GM18517 (cell line): ENCODE results near the gene SHANK1.

Experiments
- ATAC-seq: cut with Tn5 transposase; IDR thresholded peaks from one replicate; pipeline ENCODE4 v1.9.1; 2021; ENCODE audit warnings: mild to moderate bottlenecking, moderate library complexity; ENCODE audit not compliant: unreplicated experiment

The SHANK1 gene

GRCh38 chr19:50693064-50693975 is 26.3 kb downstream of the SHANK1 start:
- ATAC-seq = no peak

- no peak for ATAC-seq
Measured at GRCh38 chr19:50690439-50690838, 29.2 kb downstream of the SHANK1 start.

GRCh38 chr19:50688766-50689165 is 30.8 kb downstream of the SHANK1 start:
- ATAC-seq = no peak

GRCh38 chr19:50686310-50687032 is 33.1 kb downstream of the SHANK1 start:
- ATAC-seq = no peak

GRCh38 chr19:50679177-50680125 is 40.2 kb downstream of the SHANK1 start:
- ATAC-seq = peak; percentile 81

GRCh38 chr19:50678323-50678722 is 41.3 kb downstream of the SHANK1 start:
- ATAC-seq = no peak

- ATAC-seq = no peak
Measured at GRCh38 chr19:50677636-50678035, 42.0 kb downstream of the SHANK1 start.

- no peak for ATAC-seq
Measured at GRCh38 chr19:50676625-50677197, 42.9 kb downstream of the SHANK1 start.

- no peak for ATAC-seq
Measured at GRCh38 chr19:50673118-50673517, 46.5 kb downstream of the SHANK1 start.

- ATAC-seq = no peak
Measured at GRCh38 chr19:50670102-50670380, 49.6 kb downstream of the SHANK1 start.

GRCh38 chr19:50669302-50670101 is 50.1 kb downstream of the SHANK1 start:
- ATAC-seq = no peak

- ATAC-seq = no peak
Measured at GRCh38 chr19:50668879-50669278, 50.7 kb downstream of the SHANK1 start.

GRCh38 chr19:50668416-50668815 is 51.2 kb downstream of the SHANK1 start:
- ATAC-seq = no peak

GRCh38 chr19:50667759-50668231 is 51.8 kb downstream of the SHANK1 start:
- ATAC-seq = no peak

GRCh38 chr19:50667177-50667758 is 52.3 kb downstream of the SHANK1 start:
- no peak for ATAC-seq

GRCh38 chr19:50666346-50667176 is 53.0 kb downstream of the SHANK1 start:
- ATAC-seq = no peak

- ATAC-seq = no peak
Measured at GRCh38 chr19:50664204-50664603, 55.4 kb downstream of the SHANK1 start.

- ATAC-seq = no peak
Measured at GRCh38 chr19:50663482-50663790, 56.2 kb downstream of the SHANK1 start.
